Measurements from ENCODE around the gene BRINP1.

The BRINP1 gene

GRCh38 chr9:119368681-119369581 is at the start of gene BRINP1:
BRINP1 (minus strand) TSS chr9:119369435; CDS start chr9:119313355, 56,080 bp downstream.
- no peak for DNase-seq

- DNase-seq, result no peak
These were observed 49.5 kb upstream of the BRINP1 start for GRCh38 chr9:119418721-119419120.

GRCh38 chr9:119416793-119417192 is 47.6 kb upstream of the BRINP1 start:
- no peak for DNase-seq

- no peak for DNase-seq
These were observed 43.2 kb upstream of the BRINP1 start for GRCh38 chr9:119412399-119412798.

- no peak for DNase-seq
These were observed 40.3 kb upstream of the BRINP1 start for GRCh38 chr9:119409552-119409951.

- DNase-seq, result no peak
These were observed 31.4 kb upstream of the BRINP1 start for GRCh38 chr9:119400606-119401005.

- DNase-seq, result no peak
These were observed 29.1 kb upstream of the BRINP1 start for GRCh38 chr9:119398350-119398749.

- DNase-seq, result no peak
These were observed 22.6 kb upstream of the BRINP1 start for GRCh38 chr9:119391878-119392277.

- DNase-seq, result no peak
These were observed 6.7 kb upstream of the BRINP1 start for GRCh38 chr9:119375892-119376291.

GRCh38 chr9:119372951-119373350 is 3.7 kb upstream of the BRINP1 start:
- no peak for DNase-seq

GRCh38 chr9:119370816-119371215 is 1.6 kb upstream of the BRINP1 start:
- DNase-seq, result no peak

GRCh38 chr9:119369680-119370366 is 588 bp upstream of the BRINP1 start:
- no peak for DNase-seq

- no peak for DNase-seq
These were observed 1.1 kb downstream of the BRINP1 start for GRCh38 chr9:119368179-119368578.

- DNase-seq, result no peak
These were observed 1.6 kb downstream of the BRINP1 start for GRCh38 chr9:119367683-119368075.

GRCh38 chr9:119366909-119367682 is 2.1 kb downstream of the BRINP1 start:
- DNase-seq, result no peak

- no peak for DNase-seq
These were observed 3.8 kb downstream of the BRINP1 start for GRCh38 chr9:119365291-119366027.

GRCh38 chr9:119360237-119360636 is 9.0 kb downstream of the BRINP1 start:
- DNase-seq, result no peak

GRCh38 chr9:119357336-119358096 is 11.7 kb downstream of the BRINP1 start:
- no peak for DNase-seq

- DNase-seq, result no peak
These were observed 19.8 kb downstream of the BRINP1 start for GRCh38 chr9:119349351-119349825.

GRCh38 chr9:119343059-119343990 is 25.9 kb downstream of the BRINP1 start:
- no peak for DNase-seq

GRCh38 chr9:119339056-119339455 is 30.2 kb downstream of the BRINP1 start:
- DNase-seq, result no peak
